Body of pancreas (tissue), 4 donors: Measurements from ENCODE around the gene PDK2. TPM values are rescaled to one million over a fixed set of nuclear protein-coding genes. Genes with fewer than 3 reads are reported as not detected.

ENCODE experiments used
- ATAC-seq: fragments of 150-250 bp; one replicate; pipeline ENCODE4 v1.9.1; 2016
- DNase-seq, 4 donors: peaks; one replicate each; pipeline ENCODE4 v3.0.0-alpha.2; 2019
- H3K27ac ChIP-seq, 4 donors: fragments of 200-600 bp; sonication (generic); 1 replicate in 3 of 4; 2 replicates in 1 of 4; pipeline versions ENCODE4 v1.5.1 to v1.6.1; 2016 to 2019; ENCODE audit warnings: mild to moderate bottlenecking in 1 of 4, mixed read lengths in 1 of 4, moderate library complexity in 1 of 4
- H3K27me3 ChIP-seq, 2 donors: fragments of 200-600 bp; sonication (generic); one replicate each; pipeline ENCODE4 v1.6.0; 2016; ENCODE audit warnings: mild to moderate bottlenecking in 1 of 2
- H3K36me3 ChIP-seq, 2 donors: fragments of 200-600 bp; sonication (generic); replicated peaks in 1 of 2; 2 replicates each; pipeline ENCODE4 v1.5.1; 2016; ENCODE audit warnings: low read depth in 2 of 2; ENCODE audit not compliant: insufficient read depth in 1 of 2
- H3K4me1 ChIP-seq: fragments of 200-600 bp; sonication (generic); one replicate; pipeline ENCODE4 v1.6.0; 2016
- H3K4me3 ChIP-seq, 2 donors: fragments of 200-600 bp; sonication (generic); 1 replicate in 1 of 2; 2 replicates in 1 of 2; pipeline ENCODE4 v1.5.1; 2016 to 2019
- H3K9me3 ChIP-seq, 3 donors: fragments of 200-600 bp; sonication (generic); 1 replicate in 2 of 3; 2 replicates in 1 of 3; pipeline ENCODE4 v1.5.1; 2016
- CTCF ChIP-seq, 7 experiments: fragments of 450-650 bp in 4 of 7; fragments of 200-600 bp in 3 of 7; sonication (generic) in 3 of 7; IDR thresholded peaks; one replicate each; pipeline ENCODE4 v1.5.1; 2016 to 2019; ENCODE audit warnings: antibody characterized with exemption in 7 of 7
- POLR2A ChIP-seq, 3 donors: fragments of 450-650 bp; IDR thresholded peaks; one replicate each; pipeline ENCODE4 v1.6.1; 2016; ENCODE audit warnings: antibody characterized with exemption in 3 of 3, mild to moderate bottlenecking in 2 of 3
- WGBS, 2 donors: methylation state at CpG; one replicate each; pipeline ENCODE4 v1.1.5; 2017; 5-methylcytosine and 5-hydroxymethylcytosine counted together
- intact Hi-C: fragments of 100-400 bp; cut with DNase I; formaldehyde crosslinking; loops from one replicate; pipeline ENCODE4 v1.15.1; 2023
- total RNA-seq, 2 donors: library from RNA; depleted of rRNA; stranded (reverse); fragments of >200 nt; gene quantifications; one replicate each; pipeline ENCODE4 v1.1.0, GENCODE V29; 2016

PDK2 gene
- total RNA-seq, 2 donors from 2014 or later, result 27.0 to 119 TPM

GRCh38 chr17:50157891-50158290 lies 62.7 kb downstream of the PDK2 start:
- Histone ChIP-seq H3K4me1 (peaks cover 30% of the 10 kb centered on the region), H3K4me3 (no peak overlapping the region), H3K27me3 (no peaks in the 10 kb centered on the region), H3K9me3 (no peaks in the 10 kb centered on the region), H3K36me3 (no peaks in the 10 kb centered on the region), H3K27ac (no peak overlapping the region)
- WGBS, 2 donors, result 53 to 58% methylated on average over 4 of the region's 4 CpGs
- no peak for ATAC-seq
- intact Hi-C loops, result no loop called here
- DNase-seq, result no peak
- TF ChIP-seq POLR2A (IDR thresholded peaks at IDR 0.05), result no peak
- no peak for TF ChIP-seq CTCF (IDR thresholded peaks at IDR 0.05)

- H3K9me3 ChIP-seq, result no peaks in the 10 kb centered on the region
- peak; percentile 100 for ATAC-seq
- no peaks in the 10 kb centered on the region for H3K36me3 ChIP-seq
- peak in 2 of 3 donors; percentile 21 to 37 for TF ChIP-seq POLR2A (IDR thresholded peaks at IDR 0.05)
- TF ChIP-seq CTCF (IDR thresholded peaks at IDR 0.05), result peak; percentile 86 to 98 (median 93)
- intact Hi-C loops, result no loop called here
- peaks cover 14% of the 10 kb centered on the region for H3K4me1 ChIP-seq
- peak overlapping the region in 1 of 2 donors; percentile 6 for H3K4me3 ChIP-seq
- H3K27me3 ChIP-seq, result no peaks in the 10 kb centered on the region
- peak; percentile 88 to 91 (median 90) for DNase-seq
- 0% methylated on average over 33 to 53 of the region's 53 CpGs for WGBS, 2 donors
- H3K27ac ChIP-seq, result no peak overlapping the region
Measured at GRCh38 chr17:50161023-50161910, 66.1 kb downstream of the PDK2 start.

Other genes with a start within 250 kb of the PDK2 start
- gene TAC4, start 247.3 kb upstream of the PDK2 start, total RNA-seq, result not detected
- not detected for gene DLX4, start 126.2 kb upstream of the PDK2 start, total RNA-seq
- gene DLX3, start 100.1 kb upstream of the PDK2 start, total RNA-seq, result not detected
- 10 to 100 TPM; 31.0 to 36.3 TPM for gene ITGA3, start 39.2 kb upstream of the PDK2 start, total RNA-seq
- gene SAMD14, start 34.8 kb downstream of the PDK2 start, total RNA-seq, result not detected
- 10 to 100 TPM; 20.0 to 31.0 TPM for gene PPP1R9B, start 55.3 kb downstream of the PDK2 start, total RNA-seq
- gene SGCA, start 70.7 kb downstream of the PDK2 start, total RNA-seq, result 1 to 10 TPM in 1 of 2 donors, not detected in 1; 1.3 TPM
- gene COL1A1, start 106.3 kb downstream of the PDK2 start, total RNA-seq, result 10 to 100 TPM; 11.2 to 62.3 TPM
- gene TMEM92, start 179.1 kb downstream of the PDK2 start, total RNA-seq, result not detected